Calu3 (cell line): ENCODE data around the gene EPYC. TPM values are rescaled to one million over a fixed set of nuclear protein-coding genes. Genes with fewer than 3 reads are reported as not detected.

ENCODE experiments used
- BruUV-seq: library from RNA; stranded (reverse); fragments of 400-500 nt; replicated peaks from 2 replicates; lab custom pipeline; 2021; lab: Mats Ljungman, UMichigan
- CTCF ChIA-PET: fragments of 300-600 bp; sonication (Branson Sonifier 250); formaldehyde crosslinking; loops from one replicate; lab custom pipeline; 2022; ENCODE audit warnings: antibody characterized with exemption; lab: Charles Lee
- DNase-seq: peaks from one replicate; pipeline ENCODE4 v3.0.0; 2022
- H3K27ac Mint-ChIP-seq: one replicate; pipeline ENCODE4 v1.8.0; 2022; ENCODE audit warnings: mixed read lengths; ENCODE audit not compliant: unreplicated experiment
- H3K27me3 Mint-ChIP-seq: one replicate; pipeline ENCODE4 v1.8.0; 2022; ENCODE audit warnings: mixed read lengths; ENCODE audit not compliant: unreplicated experiment
- H3K36me3 Mint-ChIP-seq: one replicate; pipeline ENCODE4 v1.8.0; 2022; ENCODE audit warnings: mild to moderate bottlenecking, moderate library complexity, mixed read lengths; ENCODE audit not compliant: insufficient read depth, unreplicated experiment
- H3K4me1 Mint-ChIP-seq: one replicate; pipeline ENCODE4 v1.8.0; 2022; ENCODE audit warnings: mild to moderate bottlenecking, low read depth, mixed read lengths; ENCODE audit not compliant: unreplicated experiment
- H3K4me3 Mint-ChIP-seq: one replicate; pipeline ENCODE4 v1.8.0; 2022; ENCODE audit warnings: mild to moderate bottlenecking, low read depth, moderate library complexity, mixed read lengths; ENCODE audit not compliant: unreplicated experiment
- H3K9me3 Mint-ChIP-seq: one replicate; pipeline ENCODE4 v1.8.0; 2022; ENCODE audit warnings: low read depth, mixed read lengths; ENCODE audit not compliant: unreplicated experiment
- intact Hi-C: fragments of 100-400 bp; cut with micrococcal nuclease; formaldehyde crosslinking; loops from one replicate; pipeline ENCODE4 v1.10.0; 2022; ENCODE audit not compliant: unreplicated experiment
- total RNA-seq: library from RNA; stranded (reverse); gene quantifications from 2 replicates; pipeline ENCODE4 v1.2.3, GENCODE V29; 2022
- TF ChIP-seq, protein P1 (sequence below): fragments of 200-600 bp; IDR thresholded peaks from one replicate; pipeline ENCODE4 v1.8.0; 2022; ENCODE audit warnings: antibody characterized with exemption; ENCODE audit not compliant: unreplicated experiment

Gene EPYC
- total RNA-seq, 1 experiment from 2014 or later: not detected

DNA sequence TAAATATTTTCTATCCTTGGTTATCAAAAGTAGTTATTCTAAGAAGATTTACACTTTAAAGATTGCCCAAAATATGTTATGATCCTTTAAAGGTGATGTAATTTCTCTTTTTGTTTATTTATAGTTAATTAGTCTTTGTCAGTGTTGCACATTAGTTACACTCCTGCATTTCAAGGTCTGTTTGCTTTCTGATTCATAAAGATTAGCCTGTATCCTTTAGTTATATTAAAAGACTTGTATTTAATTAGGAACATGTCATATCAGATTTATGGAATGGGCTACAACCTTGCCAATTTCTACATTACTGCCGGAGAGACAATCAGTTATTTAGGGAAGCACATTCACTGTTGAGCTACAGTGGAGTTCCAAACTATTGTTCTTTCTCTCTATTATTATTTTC, 3.5 kb downstream of the EPYC start:
- no peak for DNase-seq
- Mint-ChIP-seq H3K27me3 (no peaks in the 10 kb centered on the region), H3K27ac (peak overlapping the region; percentile 63), H3K9me3 (no peaks in the 10 kb centered on the region), H3K4me1 (peaks cover 21% of the 10 kb centered on the region), H3K4me3 (no peak overlapping the region), H3K36me3 (no peaks in the 10 kb centered on the region)
- no TSS peak for BruUV-seq
- CTCF ChIA-PET: interaction anchor here (1.0 kb wide), 1 partner anchor 350 kb away, joined by 3 read pairs; no protein-coding TSS in a partner anchor
- TF ChIP-seq, protein P1, sequence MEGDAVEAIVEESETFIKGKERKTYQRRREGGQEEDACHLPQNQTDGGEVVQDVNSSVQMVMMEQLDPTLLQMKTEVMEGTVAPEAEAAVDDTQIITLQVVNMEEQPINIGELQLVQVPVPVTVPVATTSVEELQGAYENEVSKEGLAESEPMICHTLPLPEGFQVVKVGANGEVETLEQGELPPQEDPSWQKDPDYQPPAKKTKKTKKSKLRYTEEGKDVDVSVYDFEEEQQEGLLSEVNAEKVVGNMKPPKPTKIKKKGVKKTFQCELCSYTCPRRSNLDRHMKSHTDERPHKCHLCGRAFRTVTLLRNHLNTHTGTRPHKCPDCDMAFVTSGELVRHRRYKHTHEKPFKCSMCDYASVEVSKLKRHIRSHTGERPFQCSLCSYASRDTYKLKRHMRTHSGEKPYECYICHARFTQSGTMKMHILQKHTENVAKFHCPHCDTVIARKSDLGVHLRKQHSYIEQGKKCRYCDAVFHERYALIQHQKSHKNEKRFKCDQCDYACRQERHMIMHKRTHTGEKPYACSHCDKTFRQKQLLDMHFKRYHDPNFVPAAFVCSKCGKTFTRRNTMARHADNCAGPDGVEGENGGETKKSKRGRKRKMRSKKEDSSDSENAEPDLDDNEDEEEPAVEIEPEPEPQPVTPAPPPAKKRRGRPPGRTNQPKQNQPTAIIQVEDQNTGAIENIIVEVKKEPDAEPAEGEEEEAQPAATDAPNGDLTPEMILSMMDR: no peak
- intact Hi-C loops: loop anchor here (2.0 kb wide), 1 partner anchor 77 kb away; no protein-coding TSS in a partner anchor

DNA sequence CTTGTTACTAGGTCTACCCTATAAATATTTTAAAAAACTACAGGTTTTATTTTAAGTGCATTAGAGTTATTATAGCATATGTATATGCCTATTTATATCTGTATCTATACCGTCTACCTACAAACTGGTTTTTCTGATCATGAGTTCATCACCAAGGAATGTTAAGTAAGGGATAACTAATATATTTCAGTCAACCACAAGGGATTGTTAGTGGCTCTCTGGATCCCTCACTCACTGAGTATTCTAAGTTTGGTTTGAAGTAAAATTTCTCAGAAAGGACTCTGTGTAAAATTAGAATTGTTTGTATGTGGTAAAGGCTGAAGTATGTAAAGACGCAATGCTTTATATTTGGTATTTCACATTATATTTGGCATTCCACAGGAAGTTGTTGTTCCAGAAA, 4.8 kb downstream of the EPYC start:
- Mint-ChIP-seq H3K27ac (no peak overlapping the region), H3K4me1 (peaks cover 27% of the 10 kb centered on the region), H3K4me3 (no peak overlapping the region), H3K9me3 (no peaks in the 10 kb centered on the region), H3K27me3 (no peaks in the 10 kb centered on the region), H3K36me3 (no peaks in the 10 kb centered on the region)
- CTCF ChIA-PET: interaction anchor here (0.6 kb wide), 1 partner anchor 72 kb away, joined by 3 read pairs; no protein-coding TSS in a partner anchor
- intact Hi-C loops: loop anchor here (2.0 to 5.0 kb wide), 2 partner anchors 79 to 107 kb away; no protein-coding TSS in a partner anchor
- TF ChIP-seq, protein P1: no peak
- no peak for DNase-seq
- BruUV-seq: no TSS peak

DNA sequence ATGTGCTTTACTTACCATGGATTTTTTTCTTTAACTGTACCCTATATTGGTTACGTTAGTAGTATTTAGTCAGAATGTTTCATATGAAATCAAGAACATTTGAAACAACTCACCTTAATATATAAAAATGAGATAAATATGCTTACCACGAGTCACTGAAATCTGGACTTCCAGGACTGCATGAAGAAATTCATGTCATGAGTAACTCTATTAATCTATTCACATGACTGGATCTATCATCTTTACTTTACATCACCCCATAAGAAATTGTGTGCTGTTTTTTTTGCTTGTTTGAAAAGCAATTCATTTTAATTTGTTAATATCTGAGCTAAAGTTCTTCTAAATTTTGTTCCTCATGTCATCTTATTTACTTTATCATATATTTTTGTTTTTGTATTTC, 5.2 kb downstream of the EPYC start:
- TF ChIP-seq, protein P1: no peak
- intact Hi-C loops: loop anchor here (5.0 kb wide), 1 partner anchor 108 kb away; no protein-coding TSS in a partner anchor
- Mint-ChIP-seq H3K4me1 (peaks cover 31% of the 10 kb centered on the region), H3K4me3 (no peak overlapping the region), H3K9me3 (no peaks in the 10 kb centered on the region), H3K27me3 (no peaks in the 10 kb centered on the region), H3K27ac (no peak overlapping the region), H3K36me3 (no peaks in the 10 kb centered on the region)
- CTCF ChIA-PET: no interaction called here
- BruUV-seq: no TSS peak
- DNase-seq: no peak

DNA sequence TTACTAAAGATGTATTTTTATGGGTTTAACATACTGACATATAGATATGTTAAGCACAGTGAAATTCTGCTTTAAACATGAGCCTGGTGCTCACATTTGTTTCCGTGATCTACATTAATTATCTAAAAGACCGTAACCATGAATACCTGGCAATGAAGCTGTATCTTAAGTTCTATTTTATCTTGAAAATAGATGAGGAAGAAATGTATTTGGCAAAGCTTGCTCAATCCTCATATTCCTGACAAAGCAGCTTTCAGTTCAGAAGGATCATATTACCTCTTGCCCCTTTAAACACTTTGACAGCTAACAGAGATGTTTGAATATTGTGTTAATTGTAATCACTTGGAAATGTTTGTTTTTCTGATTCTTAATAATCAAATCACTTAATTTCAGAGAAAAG, 9.8 kb downstream of the EPYC start:
- BruUV-seq: no TSS peak
- H3K4me3 Mint-ChIP-seq: no peak overlapping the region
- CTCF ChIA-PET: interaction anchor here (1.5 kb wide), 1 partner anchor 28 kb away, joined by 4 read pairs; no protein-coding TSS in a partner anchor

More for the DNA sequence above, 9.8 kb downstream of the EPYC start:
- no peaks in the 10 kb centered on the region for H3K9me3 Mint-ChIP-seq
- H3K36me3 Mint-ChIP-seq: no peaks in the 10 kb centered on the region
- TF ChIP-seq, protein P1: no peak
- intact Hi-C loops: loop anchor here (5.0 kb wide), 1 partner anchor 112 kb away; no protein-coding TSS in a partner anchor
- no peak for DNase-seq
- no peak overlapping the region for H3K27ac Mint-ChIP-seq
- H3K27me3 Mint-ChIP-seq: no peaks in the 10 kb centered on the region
- H3K4me1 Mint-ChIP-seq: peaks cover 11% of the 10 kb centered on the region
